OCI-LY1 (cell line): Measurements from ENCODE around the gene FAM47E.

Experiments
- H2AFZ ChIP-seq: fragments of 200-600 bp; sonication (generic), shearing (Covaris generic); 2 replicates; pipeline ENCODE4 v1.6.0; 2014; ENCODE audit warnings: antibody characterized with exemption, mild to moderate bottlenecking, low read length
- H3F3A ChIP-seq: fragments of 200-600 bp; sonication (generic), shearing (Covaris generic); 2 replicates; pipeline ENCODE4 v1.6.0; 2014; ENCODE audit warnings: mild to moderate bottlenecking, antibody characterized with exemption, low read length, moderate library complexity; ENCODE audit not compliant: insufficient read depth
- H3K27ac ChIP-seq: fragments of 200-600 bp; sonication (generic); 2 replicates; pipeline ENCODE4 v1.5.1; 2014; ENCODE audit warnings: low read length, mixed run types, mild to moderate bottlenecking, low read depth; ENCODE audit not compliant: poor library complexity, severe bottlenecking
- H3K27me3 ChIP-seq: fragments of 200-600 bp; sonication (generic); 2 replicates; pipeline ENCODE4 v1.6.0; 2014; ENCODE audit warnings: antibody characterized with exemption, mild to moderate bottlenecking, low read length, moderate library complexity; ENCODE audit not compliant: insufficient read depth
- H3K36me3 ChIP-seq: fragments of 200-600 bp; sonication (generic); 2 replicates; pipeline ENCODE4 v1.6.1; 2014; ENCODE audit warnings: mild to moderate bottlenecking, antibody characterized with exemption, low read length, moderate library complexity, mixed read lengths; ENCODE audit not compliant: insufficient read depth
- H3K4me1 ChIP-seq: fragments of 200-600 bp; sonication (generic); 2 replicates; pipeline ENCODE4 v1.5.1; 2014; ENCODE audit warnings: mild to moderate bottlenecking, low read length, moderate library complexity; ENCODE audit not compliant: insufficient read depth, severe bottlenecking
- H3K4me2 ChIP-seq: fragments of 200-600 bp; sonication (generic), shearing (Covaris generic); 2 replicates; pipeline ENCODE4 v1.6.1; 2014; ENCODE audit warnings: low read length
- H3K4me3 ChIP-seq: fragments of 200-600 bp; sonication (generic); 2 replicates; pipeline ENCODE4 v1.5.1; 2014; ENCODE audit warnings: low read length, low read depth, mild to moderate bottlenecking, mixed read lengths; ENCODE audit not compliant: poor library complexity, severe bottlenecking
- H3K79me2 ChIP-seq: fragments of 200-600 bp; shearing (Covaris generic); 2 replicates; pipeline ENCODE4 v1.6.1; 2016; ENCODE audit warnings: mixed run types, low read length, mixed read lengths; ENCODE audit not compliant: insufficient read depth
- H3K9ac ChIP-seq: fragments of 200-600 bp; sonication (generic), shearing (Covaris generic); 2 replicates; pipeline ENCODE4 v1.6.1; 2014; ENCODE audit warnings: mild to moderate bottlenecking, low read length, mixed read lengths
- H3K9me2 ChIP-seq: fragments of 200-600 bp; sonication (generic), shearing (Covaris generic); 2 replicates; pipeline ENCODE4 v1.6.1; 2014; ENCODE audit warnings: low read depth, mild to moderate bottlenecking, low read length, mixed read lengths
- H3K9me3 ChIP-seq: fragments of 200-600 bp; shearing (Covaris generic); 2 replicates; pipeline ENCODE4 v1.6.1; 2014; ENCODE audit warnings: low read length, mixed read lengths
- H4K20me1 ChIP-seq: fragments of 200-600 bp; sonication (generic), shearing (Covaris generic); 2 replicates; pipeline ENCODE4 v1.6.0; 2016; ENCODE audit warnings: mild to moderate bottlenecking, low read length; ENCODE audit not compliant: insufficient read depth
- EZH2 ChIP-seq: fragments of 200-600 bp; sonication (generic), shearing (Covaris generic); IDR thresholded peaks from 2 replicates; pipeline ENCODE4 v1.8.0; 2017; ENCODE audit warnings: borderline replicate concordance, mixed run types, mild to moderate bottlenecking, antibody characterized with exemption, low read length, moderate library complexity, mixed read lengths
- TF ChIP-seq, protein P1 (sequence below): fragments of 200-600 bp; sonication (generic), shearing (Covaris generic); IDR thresholded peaks from 2 replicates; pipeline ENCODE4 v1.5.1; 2017; ENCODE audit warnings: mild to moderate bottlenecking, antibody characterized with exemption, low read length, moderate library complexity, mixed read lengths

The FAM47E gene

GRCh38 chr4:76272999-76273398 lies 21.5 kb downstream of the FAM47E start:
- Histone ChIP-seq H2AFZ (no peak overlapping the region), H3K4me3 (no peak overlapping the region), H4K20me1 (no peaks in the 10 kb centered on the region)

DNA sequence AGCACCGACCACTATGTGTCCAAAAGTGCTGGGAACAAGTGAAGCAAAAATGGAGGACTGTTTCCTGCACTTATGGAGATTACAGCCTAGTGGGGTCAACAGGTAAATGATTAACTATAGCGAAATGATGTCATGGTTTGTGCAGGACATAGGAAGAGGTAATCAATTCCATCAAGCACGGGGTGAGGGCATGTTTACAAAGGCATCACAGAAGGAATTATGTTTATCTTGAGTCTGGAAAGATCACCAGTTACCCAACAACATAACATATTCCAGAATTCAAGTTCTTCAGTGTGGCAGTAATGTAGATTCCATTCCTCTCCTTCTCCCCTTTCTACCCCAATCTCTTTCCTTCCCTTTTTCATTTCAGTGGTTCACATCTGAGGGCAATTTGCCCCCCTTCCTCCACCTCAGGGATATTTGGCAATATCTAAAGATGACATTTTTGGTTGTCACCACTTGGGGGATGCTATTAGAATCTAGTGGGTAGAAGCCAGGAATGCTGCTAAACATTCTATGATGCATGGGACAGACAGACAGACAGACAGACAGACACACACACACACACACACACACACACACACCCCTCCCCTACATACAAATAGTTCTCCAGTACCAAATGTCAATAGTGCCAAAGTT lies 24.1 kb downstream of the FAM47E start:
- Histone ChIP-seq H3K79me2 (no peaks in the 10 kb centered on the region), H3K27me3 (no peaks in the 10 kb centered on the region; the same call in 1 of the 2 replicates), H3K4me2 (no peak overlapping the region), H3K4me1 (no peaks in the 10 kb centered on the region), H3K9me2 (no peaks in the 10 kb centered on the region), H3K9ac (no peak overlapping the region), H3K9me3 (no peaks in the 10 kb centered on the region), H3F3A (no peaks in the 10 kb centered on the region), H3K27ac (no peak overlapping the region), H3K36me3 (no peaks in the 10 kb centered on the region), H4K20me1 (no peaks in the 10 kb centered on the region), H2AFZ (no peak overlapping the region), H3K4me3 (no peak overlapping the region)
- TF ChIP-seq, protein P1, sequence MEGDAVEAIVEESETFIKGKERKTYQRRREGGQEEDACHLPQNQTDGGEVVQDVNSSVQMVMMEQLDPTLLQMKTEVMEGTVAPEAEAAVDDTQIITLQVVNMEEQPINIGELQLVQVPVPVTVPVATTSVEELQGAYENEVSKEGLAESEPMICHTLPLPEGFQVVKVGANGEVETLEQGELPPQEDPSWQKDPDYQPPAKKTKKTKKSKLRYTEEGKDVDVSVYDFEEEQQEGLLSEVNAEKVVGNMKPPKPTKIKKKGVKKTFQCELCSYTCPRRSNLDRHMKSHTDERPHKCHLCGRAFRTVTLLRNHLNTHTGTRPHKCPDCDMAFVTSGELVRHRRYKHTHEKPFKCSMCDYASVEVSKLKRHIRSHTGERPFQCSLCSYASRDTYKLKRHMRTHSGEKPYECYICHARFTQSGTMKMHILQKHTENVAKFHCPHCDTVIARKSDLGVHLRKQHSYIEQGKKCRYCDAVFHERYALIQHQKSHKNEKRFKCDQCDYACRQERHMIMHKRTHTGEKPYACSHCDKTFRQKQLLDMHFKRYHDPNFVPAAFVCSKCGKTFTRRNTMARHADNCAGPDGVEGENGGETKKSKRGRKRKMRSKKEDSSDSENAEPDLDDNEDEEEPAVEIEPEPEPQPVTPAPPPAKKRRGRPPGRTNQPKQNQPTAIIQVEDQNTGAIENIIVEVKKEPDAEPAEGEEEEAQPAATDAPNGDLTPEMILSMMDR, result no peak
- no peak for TF ChIP-seq EZH2

More at GRCh38 chr4:76272999-76273398, 21.5 kb downstream of the FAM47E start:
- Histone ChIP-seq H3K4me2 (no peak overlapping the region), H3K9ac (no peak overlapping the region), H3K9me3 (no peaks in the 10 kb centered on the region), H3K27me3 (no peaks in the 10 kb centered on the region; the same call in 1 of the 2 replicates), H3K4me1 (no peaks in the 10 kb centered on the region), H3K27ac (no peak overlapping the region), H3F3A (no peaks in the 10 kb centered on the region), H3K36me3 (no peaks in the 10 kb centered on the region), H3K9me2 (no peaks in the 10 kb centered on the region), H3K79me2 (no peaks in the 10 kb centered on the region)
- no peak for TF ChIP-seq EZH2
- TF ChIP-seq, protein P1, result no peak

GRCh38 chr4:76276813-76277212 lies 25.3 kb downstream of the FAM47E start:
- TF ChIP-seq EZH2, result no peak
- TF ChIP-seq, protein P1, result no peak
- Histone ChIP-seq H3K4me1 (no peaks in the 10 kb centered on the region), H2AFZ (no peak overlapping the region), H3K4me2 (no peak overlapping the region), H3K9ac (no peak overlapping the region), H3K9me2 (no peaks in the 10 kb centered on the region), H3K4me3 (no peak overlapping the region), H3F3A (no peaks in the 10 kb centered on the region), H3K27ac (no peak overlapping the region), H3K79me2 (no peaks in the 10 kb centered on the region), H3K36me3 (no peaks in the 10 kb centered on the region), H4K20me1 (no peaks in the 10 kb centered on the region), H3K27me3 (no peaks in the 10 kb centered on the region), H3K9me3 (no peaks in the 10 kb centered on the region)
